ENCODE measurements around the gene PRKG1.

DNA sequence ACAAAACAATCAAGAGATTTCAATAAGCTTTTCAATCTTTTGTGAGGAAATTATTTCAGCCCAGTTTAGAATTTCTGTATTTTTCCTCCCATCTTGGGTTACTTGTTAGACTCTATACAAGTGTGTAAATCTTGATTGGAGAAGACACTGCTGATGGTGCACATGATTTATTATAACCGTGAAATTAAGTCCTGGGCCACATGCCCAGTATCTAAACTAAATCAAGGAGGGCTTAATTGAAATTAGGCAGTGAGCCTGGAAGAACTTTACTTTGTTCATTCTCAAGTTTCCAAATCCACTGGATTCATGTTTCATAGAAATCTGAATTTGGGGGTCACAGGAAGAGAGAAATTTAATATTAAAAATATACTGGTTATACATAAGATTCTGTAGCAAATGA is 580.6 kb downstream of the PRKG1 start:
- TF ChIP-seq, protein P1, sequence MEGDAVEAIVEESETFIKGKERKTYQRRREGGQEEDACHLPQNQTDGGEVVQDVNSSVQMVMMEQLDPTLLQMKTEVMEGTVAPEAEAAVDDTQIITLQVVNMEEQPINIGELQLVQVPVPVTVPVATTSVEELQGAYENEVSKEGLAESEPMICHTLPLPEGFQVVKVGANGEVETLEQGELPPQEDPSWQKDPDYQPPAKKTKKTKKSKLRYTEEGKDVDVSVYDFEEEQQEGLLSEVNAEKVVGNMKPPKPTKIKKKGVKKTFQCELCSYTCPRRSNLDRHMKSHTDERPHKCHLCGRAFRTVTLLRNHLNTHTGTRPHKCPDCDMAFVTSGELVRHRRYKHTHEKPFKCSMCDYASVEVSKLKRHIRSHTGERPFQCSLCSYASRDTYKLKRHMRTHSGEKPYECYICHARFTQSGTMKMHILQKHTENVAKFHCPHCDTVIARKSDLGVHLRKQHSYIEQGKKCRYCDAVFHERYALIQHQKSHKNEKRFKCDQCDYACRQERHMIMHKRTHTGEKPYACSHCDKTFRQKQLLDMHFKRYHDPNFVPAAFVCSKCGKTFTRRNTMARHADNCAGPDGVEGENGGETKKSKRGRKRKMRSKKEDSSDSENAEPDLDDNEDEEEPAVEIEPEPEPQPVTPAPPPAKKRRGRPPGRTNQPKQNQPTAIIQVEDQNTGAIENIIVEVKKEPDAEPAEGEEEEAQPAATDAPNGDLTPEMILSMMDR (IDR thresholded peaks at IDR 0.05; ENCODE audit: borderline replicate concordance, extremely low read depth, low read length, poor library complexity, severe bottlenecking): no peak
- no peak for TF ChIP-seq EZH2 (IDR thresholded peaks at IDR 0.05; ENCODE audit: borderline replicate concordance, low read depth, low read length, severe bottlenecking)
